ENCODE data around the gene LPO. TPM values are rescaled to one million over a fixed set of nuclear protein-coding genes. Genes with fewer than 3 reads are reported as not detected.

LPO gene
- total RNA-seq, 1 donor from 2014 or later: not detected

- no peak for TF ChIP-seq CTCF (conservative IDR thresholded peaks at IDR 0.05; ENCODE audit: low read depth, low read length)
- H3K4me3 ChIP-seq (ENCODE audit: low read depth, low read length): no peak overlapping the region
- no peak for DNase-seq (ENCODE audit: low read depth)
Measured at GRCh38 chr17:58308173-58308984, 70.0 kb downstream of the LPO start.

GRCh38 chr17:58308985-58309917 lies 70.9 kb downstream of the LPO start:
- DNase-seq (ENCODE audit: low read depth): no peak
- H3K4me3 ChIP-seq (ENCODE audit: low read depth, low read length): no peak overlapping the region
- no peak for TF ChIP-seq CTCF (conservative IDR thresholded peaks at IDR 0.05; ENCODE audit: low read depth, low read length)

- TF ChIP-seq CTCF (conservative IDR thresholded peaks at IDR 0.05; ENCODE audit: low read depth, low read length): no peak
- DNase-seq (ENCODE audit: low read depth): no peak
- no peak overlapping the region for H3K4me3 ChIP-seq (ENCODE audit: low read depth, low read length)
Measured at GRCh38 chr17:58309918-58310259, 71.5 kb downstream of the LPO start.

- no peak for TF ChIP-seq CTCF (conservative IDR thresholded peaks at IDR 0.05; ENCODE audit: low read depth, low read length)
- DNase-seq (ENCODE audit: low read depth): no peak
- no peak overlapping the region for H3K4me3 ChIP-seq (ENCODE audit: low read depth, low read length)
Measured at GRCh38 chr17:58310511-58311428, 72.4 kb downstream of the LPO start.

GRCh38 chr17:58311429-58311894 lies 73.1 kb downstream of the LPO start:
- no peak overlapping the region for H3K4me3 ChIP-seq (ENCODE audit: low read depth, low read length)
- no peak for DNase-seq (ENCODE audit: low read depth)
- TF ChIP-seq CTCF (conservative IDR thresholded peaks at IDR 0.05; ENCODE audit: low read depth, low read length): no peak

GRCh38 chr17:58312021-58312630 lies 73.7 kb downstream of the LPO start:
- no peak for DNase-seq (ENCODE audit: low read depth)
- no peak overlapping the region for H3K4me3 ChIP-seq (ENCODE audit: low read depth, low read length)
- no peak for TF ChIP-seq CTCF (conservative IDR thresholded peaks at IDR 0.05; ENCODE audit: low read depth, low read length)

All from epithelial cell of proximal tubule (primary cell).